ENCODE measurements around the gene TNFRSF1A. TPM values are rescaled to one million over a fixed set of nuclear protein-coding genes. Genes with fewer than 3 reads are reported as not detected.

Gene TNFRSF1A
- total and polyA plus RNA-seq, 2 of the 13 experiments (the other 11 are each of a cell fraction or from before 2014, with no cell fraction given), result 41.5 to 61.2 TPM

DNA sequence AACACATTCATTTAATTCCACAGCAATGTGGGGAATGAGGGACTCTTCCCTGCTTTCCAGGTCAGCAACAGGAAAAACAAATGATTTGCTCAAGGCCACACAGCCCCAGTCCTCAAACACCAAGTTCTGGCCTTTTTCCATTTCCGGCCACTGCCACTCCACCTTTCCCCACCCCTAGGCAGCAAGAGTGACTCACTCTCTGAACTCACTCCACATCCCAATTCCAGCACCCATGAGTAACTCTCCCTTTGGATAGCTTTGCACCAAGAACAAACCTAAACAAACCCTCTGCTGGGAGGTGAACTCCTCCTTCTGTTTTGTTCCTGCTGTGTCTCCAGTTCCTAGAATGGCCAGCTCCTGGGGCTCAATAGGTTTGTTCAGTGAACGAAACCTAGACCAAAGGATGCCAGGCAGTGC, 61.8 kb downstream of the TNFRSF1A start (continued):
- no peak for TF ChIP-seq ZNF83 (CRISPR knock-in tag; IDR thresholded peaks at IDR 0.05; ENCODE audit: borderline replicate concordance)
- TF ChIP-seq, protein P1, sequence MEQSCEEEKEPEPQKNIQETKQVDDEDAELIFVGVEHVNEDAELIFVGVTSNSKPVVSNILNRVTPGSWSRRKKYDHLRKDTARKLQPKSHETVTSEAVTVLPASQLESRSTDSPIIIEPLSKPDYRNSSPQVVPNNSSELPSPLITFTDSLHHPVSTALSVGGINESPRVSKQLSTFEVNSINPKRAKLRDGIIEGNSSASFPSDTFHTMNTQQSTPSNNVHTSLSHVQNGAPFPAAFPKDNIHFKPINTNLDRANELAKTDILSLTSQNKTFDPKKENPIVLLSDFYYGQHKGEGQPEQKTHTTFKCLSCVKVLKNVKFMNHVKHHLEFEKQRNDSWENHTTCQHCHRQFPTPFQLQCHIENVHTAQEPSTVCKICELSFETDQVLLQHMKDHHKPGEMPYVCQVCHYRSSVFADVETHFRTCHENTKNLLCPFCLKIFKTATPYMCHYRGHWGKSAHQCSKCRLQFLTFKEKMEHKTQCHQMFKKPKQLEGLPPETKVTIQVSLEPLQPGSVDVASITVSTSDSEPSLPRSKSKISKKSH (CRISPR knock-in tag; IDR thresholded peaks at IDR 0.05; ENCODE audit: borderline replicate concordance), result no peak
- no peak for TF ChIP-seq MATR3 (CRISPR knock-in tag; IDR thresholded peaks at IDR 0.05)
- TF ChIP-seq ZSCAN29 (CRISPR knock-in tag; conservative IDR thresholded peaks at IDR 0.05), result no peak
- no peak for TF ChIP-seq MAZ (IDR thresholded peaks at IDR 0.05; ENCODE audit: borderline replicate concordance, low read depth, low read length)
- no peak for TF ChIP-seq MAZ (CRISPR knock-in tag; IDR thresholded peaks at IDR 0.05; ENCODE audit: low read depth)
- TF ChIP-seq ZNF451 (CRISPR knock-in tag; IDR thresholded peaks at IDR 0.05), result no peak
- TF ChIP-seq ZNF747 (CRISPR knock-in tag; IDR thresholded peaks at IDR 0.05; ENCODE audit: borderline replicate concordance), result no peak
- TF ChIP-seq ZNF850 (CRISPR knock-in tag; conservative IDR thresholded peaks at IDR 0.05), result no peak
- no peak for TF ChIP-seq ZNF484 (CRISPR knock-in tag; IDR thresholded peaks at IDR 0.05; ENCODE audit: borderline replicate concordance, low read depth)
- TF ChIP-seq, protein P2, sequence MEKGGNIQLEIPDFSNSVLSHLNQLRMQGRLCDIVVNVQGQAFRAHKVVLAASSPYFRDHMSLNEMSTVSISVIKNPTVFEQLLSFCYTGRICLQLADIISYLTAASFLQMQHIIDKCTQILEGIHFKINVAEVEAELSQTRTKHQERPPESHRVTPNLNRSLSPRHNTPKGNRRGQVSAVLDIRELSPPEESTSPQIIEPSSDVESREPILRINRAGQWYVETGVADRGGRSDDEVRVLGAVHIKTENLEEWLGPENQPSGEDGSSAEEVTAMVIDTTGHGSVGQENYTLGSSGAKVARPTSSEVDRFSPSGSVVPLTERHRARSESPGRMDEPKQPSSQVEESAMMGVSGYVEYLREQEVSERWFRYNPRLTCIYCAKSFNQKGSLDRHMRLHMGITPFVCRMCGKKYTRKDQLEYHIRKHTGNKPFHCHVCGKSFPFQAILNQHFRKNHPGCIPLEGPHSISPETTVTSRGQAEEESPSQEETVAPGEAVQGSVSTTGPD (CRISPR knock-in tag; IDR thresholded peaks at IDR 0.05), result no peak
- no peak for TF ChIP-seq ZC3H4 (CRISPR knock-in tag; IDR thresholded peaks at IDR 0.05; ENCODE audit: borderline replicate concordance)
- TF ChIP-seq, protein P3, sequence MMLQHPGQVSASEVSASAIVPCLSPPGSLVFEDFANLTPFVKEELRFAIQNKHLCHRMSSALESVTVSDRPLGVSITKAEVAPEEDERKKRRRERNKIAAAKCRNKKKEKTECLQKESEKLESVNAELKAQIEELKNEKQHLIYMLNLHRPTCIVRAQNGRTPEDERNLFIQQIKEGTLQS (CRISPR knock-in tag; IDR thresholded peaks at IDR 0.05), result peak; percentile 79
- no peak for TF ChIP-seq SNRNP70 (IDR thresholded peaks at IDR 0.05; ENCODE audit: low read depth, low read length)
- 0 out of 2 replicates have a peak, but pooled peaks have one; percentile 32 for TF ChIP-seq MIER3 (CRISPR knock-in tag; IDR thresholded peaks at IDR 0.05; ENCODE audit: borderline replicate concordance)
- TF ChIP-seq PRPF4 (IDR thresholded peaks at IDR 0.05; ENCODE audit: low read depth, low read length, poor library complexity, severe bottlenecking), result no peak
- TF ChIP-seq KAT8 (CRISPR knock-in tag; IDR thresholded peaks at IDR 0.05), result peak; percentile 74; the same call in 1 of the 2 replicates
- TF ChIP-seq PAWR (CRISPR knock-in tag; IDR thresholded peaks at IDR 0.05; ENCODE audit: borderline replicate concordance), result no peak
- no peak for TF ChIP-seq HOXA5 (CRISPR knock-in tag; IDR thresholded peaks at IDR 0.05)
- no peak for TF ChIP-seq CEBPB (IDR thresholded peaks at IDR 0.05; ENCODE audit: borderline replicate concordance, low read depth, low read length)
- TF ChIP-seq ZSCAN22 (CRISPR knock-in tag; IDR thresholded peaks at IDR 0.05), result no peak
- TF ChIP-seq CEBPG (CRISPR knock-in tag; IDR thresholded peaks at IDR 0.05), result no peak
- TF ChIP-seq, protein P4, sequence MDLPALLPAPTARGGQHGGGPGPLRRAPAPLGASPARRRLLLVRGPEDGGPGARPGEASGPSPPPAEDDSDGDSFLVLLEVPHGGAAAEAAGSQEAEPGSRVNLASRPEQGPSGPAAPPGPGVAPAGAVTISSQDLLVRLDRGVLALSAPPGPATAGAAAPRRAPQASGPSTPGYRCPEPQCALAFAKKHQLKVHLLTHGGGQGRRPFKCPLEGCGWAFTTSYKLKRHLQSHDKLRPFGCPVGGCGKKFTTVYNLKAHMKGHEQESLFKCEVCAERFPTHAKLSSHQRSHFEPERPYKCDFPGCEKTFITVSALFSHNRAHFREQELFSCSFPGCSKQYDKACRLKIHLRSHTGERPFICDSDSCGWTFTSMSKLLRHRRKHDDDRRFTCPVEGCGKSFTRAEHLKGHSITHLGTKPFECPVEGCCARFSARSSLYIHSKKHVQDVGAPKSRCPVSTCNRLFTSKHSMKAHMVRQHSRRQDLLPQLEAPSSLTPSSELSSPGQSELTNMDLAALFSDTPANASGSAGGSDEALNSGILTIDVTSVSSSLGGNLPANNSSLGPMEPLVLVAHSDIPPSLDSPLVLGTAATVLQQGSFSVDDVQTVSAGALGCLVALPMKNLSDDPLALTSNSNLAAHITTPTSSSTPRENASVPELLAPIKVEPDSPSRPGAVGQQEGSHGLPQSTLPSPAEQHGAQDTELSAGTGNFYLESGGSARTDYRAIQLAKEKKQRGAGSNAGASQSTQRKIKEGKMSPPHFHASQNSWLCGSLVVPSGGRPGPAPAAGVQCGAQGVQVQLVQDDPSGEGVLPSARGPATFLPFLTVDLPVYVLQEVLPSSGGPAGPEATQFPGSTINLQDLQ (CRISPR knock-in tag; IDR thresholded peaks at IDR 0.05), result no peak
- TF ChIP-seq IKZF1 (IDR thresholded peaks at IDR 0.05), result no peak
- TF ChIP-seq KMT2B (CRISPR knock-in tag; IDR thresholded peaks at IDR 0.05), result no peak
- TF ChIP-seq, protein P5, sequence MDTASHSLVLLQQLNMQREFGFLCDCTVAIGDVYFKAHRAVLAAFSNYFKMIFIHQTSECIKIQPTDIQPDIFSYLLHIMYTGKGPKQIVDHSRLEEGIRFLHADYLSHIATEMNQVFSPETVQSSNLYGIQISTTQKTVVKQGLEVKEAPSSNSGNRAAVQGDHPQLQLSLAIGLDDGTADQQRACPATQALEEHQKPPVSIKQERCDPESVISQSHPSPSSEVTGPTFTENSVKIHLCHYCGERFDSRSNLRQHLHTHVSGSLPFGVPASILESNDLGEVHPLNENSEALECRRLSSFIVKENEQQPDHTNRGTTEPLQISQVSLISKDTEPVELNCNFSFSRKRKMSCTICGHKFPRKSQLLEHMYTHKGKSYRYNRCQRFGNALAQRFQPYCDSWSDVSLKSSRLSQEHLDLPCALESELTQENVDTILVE (CRISPR knock-in tag; IDR thresholded peaks at IDR 0.05), result peak; percentile 23; the same call in 1 of the 2 replicates
